ENCODE results near the gene RNF39.
A peak's percentile ranks its signal among the peaks of the same experiment; 100 is the strongest.

The RNF39 gene

DNA sequence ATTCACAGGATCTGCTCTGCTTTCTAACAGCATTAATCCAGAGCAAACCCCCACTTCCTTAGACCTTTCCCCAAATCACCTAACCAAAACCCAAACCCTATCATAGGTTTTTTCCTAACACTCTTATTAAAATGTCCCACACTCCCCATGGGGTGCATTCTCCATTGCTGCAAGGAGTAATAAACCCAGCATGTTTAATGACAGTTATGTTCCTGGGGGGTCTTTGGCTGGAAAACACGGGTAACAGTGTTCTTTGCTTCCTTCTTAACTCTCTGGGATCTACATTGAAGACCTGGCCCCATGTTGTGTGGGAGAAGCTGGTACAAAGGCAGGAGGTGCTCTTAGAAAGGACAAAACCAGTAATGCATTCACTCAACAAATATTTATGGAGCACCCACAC, 21.3 kb upstream of the RNF39 start:
- DNase-seq = no peak

DNA sequence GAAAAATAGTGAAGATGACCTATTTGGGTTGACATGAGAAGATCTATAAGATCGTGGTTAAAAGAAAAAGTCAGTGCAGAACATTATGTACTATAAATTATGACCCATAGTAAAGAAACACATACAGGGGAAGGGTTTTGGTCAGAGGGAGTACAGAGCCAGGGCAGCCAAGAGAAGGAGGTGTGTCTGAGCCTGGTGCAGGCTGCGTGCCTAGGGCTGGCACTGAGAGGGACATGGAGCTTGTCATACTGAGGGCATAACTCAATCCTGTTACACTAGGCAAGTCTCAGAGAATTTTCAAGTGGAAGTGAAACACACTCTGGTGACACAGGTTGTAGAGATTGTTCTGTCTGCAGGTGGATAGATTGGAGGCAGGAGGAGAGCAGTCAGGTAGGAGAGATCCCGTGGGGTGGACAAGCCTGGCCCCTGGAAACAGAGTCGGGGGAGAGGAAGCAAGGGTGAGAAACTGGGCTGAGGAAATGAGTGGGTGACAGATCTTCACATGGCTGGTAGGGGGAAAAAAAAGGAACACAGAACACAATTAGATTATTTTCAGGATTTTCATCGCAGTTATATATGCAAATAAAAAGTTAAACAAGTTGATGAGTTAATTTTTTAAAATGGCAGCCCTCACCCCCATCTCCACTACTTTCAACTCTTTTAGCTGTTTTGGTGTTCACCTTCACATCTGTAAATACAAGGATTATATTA, 18.5 kb upstream of the RNF39 start:
- no peak for DNase-seq

DNA sequence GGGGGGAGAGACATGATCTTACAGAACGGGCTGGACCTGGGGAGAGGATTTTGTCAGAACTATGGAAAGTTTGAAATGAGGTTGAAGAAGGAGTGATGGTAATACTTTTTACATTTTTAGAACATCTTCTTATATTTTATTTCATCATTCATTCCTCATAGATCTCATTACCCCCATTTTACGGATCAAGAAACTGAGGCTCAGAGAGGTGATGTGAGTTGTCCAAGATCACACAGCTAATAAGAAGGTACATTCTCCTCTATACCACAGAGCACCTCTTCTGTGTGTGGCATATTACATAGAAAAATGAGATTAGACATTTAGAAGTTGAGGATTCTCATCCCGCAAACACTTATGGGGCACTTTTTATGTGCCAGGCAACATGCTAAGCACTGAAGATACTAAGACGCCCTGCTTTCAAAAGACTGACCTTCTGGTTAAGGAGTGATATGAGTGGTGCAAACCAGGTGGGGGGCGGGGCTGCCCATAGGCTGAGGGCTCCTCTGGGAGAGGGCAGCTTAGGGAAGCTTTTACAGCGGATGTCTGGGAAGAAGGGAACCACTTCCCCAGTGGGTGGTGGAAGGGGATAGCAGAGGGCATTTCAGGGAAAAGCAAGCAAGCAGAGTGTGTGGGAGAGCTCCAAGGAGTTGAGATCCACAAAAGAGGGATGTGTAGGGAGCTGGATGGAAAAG, 17.4 kb upstream of the RNF39 start:
- no peak for DNase-seq

- DNase-seq = no peak
Measured at GRCh38 chr6:30091577-30092381, 16.2 kb upstream of the RNF39 start.

DNA sequence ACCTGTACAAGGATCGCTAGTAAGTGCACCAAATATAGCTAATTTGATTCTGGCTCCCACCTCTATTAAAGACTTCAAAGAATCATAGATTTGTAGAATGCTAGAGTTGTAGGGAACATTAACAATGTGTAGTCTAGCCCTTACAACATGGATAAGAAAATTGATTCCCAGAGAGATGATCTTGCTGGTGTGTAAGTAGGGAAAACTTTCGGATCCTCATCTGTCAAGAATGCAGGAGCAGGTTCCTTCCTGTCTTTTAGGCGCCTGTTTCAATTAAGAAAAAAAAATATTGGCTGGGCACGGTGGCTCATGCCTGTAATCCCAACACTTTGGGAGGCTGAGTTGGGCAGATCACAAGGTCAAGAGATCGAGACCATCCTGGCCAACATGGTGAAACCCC, 12.3 kb upstream of the RNF39 start:
- DNase-seq = no peak

- DNase-seq = no peak
Measured at GRCh38 chr6:30077218-30077617, 1.6 kb upstream of the RNF39 start.

DNA sequence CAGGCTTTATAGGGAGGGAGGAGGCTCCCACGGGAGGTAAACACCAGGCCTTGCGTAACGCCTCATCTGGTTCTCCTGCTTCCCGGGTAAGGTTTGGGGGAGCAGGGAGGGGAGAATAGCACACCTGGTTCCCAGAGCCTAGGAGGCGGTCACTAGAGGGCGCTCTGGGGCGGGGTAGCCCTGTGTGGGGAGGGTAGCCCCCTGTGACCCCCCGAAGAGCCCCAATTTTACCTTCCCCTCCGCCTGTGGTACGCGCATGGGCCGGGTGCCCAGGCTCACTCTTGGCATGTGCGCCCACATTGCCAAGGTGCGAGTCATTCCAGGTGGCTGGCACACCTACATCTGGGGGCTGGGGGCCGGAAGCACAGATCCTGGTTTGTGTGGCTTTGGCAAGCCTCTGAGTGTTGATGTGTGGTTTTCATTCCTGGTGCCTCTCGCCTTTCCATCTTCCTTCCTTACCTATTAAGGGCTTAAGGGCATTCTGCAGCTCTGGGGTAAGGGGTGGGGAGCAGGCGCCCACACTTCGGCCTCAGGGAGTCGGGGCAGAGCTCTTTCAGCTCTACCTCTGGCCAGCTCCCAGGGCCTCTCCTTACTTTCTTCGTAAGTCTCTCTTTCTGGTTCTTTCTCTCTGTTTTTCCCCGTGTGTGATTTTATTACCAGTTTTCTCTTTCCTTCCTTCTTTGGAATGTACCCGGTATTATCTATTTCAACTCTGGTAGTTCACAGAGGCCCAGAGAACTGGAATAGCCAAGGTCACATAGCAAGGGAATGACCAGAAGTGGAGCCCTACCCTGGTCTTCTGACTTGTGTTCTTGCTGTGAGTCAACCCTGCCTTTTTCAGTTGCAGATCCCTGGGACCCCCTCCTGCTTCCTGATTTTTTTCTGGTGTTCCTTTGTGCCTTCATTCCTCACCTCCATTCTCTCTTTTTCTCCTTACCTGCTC, 492 bp upstream of the RNF39 start:
- no peak for DNase-seq

DNA sequence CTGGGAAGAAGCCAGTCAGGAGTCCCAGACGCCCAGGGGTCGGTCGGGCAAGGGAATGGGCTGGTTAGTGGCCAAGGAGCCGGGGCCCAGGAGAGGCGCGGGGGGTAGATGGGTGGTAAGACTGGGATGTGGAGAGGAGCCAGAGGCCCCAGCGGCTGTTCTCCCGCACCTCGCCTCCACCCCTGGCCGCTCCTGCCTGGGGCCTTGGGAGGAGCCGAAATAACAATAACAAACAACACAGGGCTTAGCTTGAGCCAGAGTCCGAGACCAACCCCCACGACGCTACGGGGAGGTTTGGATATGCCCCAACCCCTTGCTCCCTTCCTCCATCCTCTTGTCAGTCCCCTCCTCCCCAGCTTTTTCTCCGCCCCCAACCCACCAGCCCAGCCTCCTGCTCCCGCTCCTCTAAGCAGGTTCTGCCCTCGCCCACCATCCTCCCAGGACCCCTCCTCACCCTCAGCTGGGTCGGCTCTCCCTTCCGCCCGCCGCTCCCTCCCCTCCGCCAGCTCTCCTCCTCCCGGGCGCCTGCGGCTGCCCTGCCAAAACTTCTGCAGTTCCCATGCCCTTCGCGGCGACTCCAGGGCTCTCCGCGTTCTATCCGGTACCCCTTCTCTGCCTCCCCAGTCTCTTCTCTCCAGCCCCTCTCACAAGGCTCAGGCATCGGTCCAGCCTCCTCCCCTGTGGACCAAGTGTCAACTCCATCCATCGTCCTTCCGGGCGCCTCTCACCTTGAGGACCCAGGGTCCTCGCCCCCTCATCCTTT, 1.1 kb downstream of the RNF39 start:
- no peak for DNase-seq

- no peak for DNase-seq
Measured at GRCh38 chr6:30073489-30074235, 1.9 kb downstream of the RNF39 start.

DNA sequence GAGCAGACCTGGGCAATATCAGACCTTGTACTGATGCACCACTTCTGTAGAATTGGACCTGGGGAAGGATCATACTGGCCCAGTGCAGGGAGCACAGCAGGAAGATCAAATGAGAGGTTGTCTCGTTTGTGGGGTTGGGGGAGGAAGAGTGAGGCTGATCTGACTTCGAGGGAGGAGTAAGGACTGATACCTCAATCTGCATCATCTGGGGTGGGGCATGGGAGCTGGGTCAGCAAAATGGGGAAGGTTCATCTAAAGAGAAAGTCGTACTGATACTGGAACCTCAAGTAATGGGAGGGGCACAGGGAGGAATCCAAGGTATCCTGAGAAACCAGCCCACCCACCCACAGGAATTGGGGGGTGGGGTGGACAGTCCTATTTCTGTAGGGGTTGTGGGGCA, 3.7 kb downstream of the RNF39 start:
- DNase-seq = no peak

DNA sequence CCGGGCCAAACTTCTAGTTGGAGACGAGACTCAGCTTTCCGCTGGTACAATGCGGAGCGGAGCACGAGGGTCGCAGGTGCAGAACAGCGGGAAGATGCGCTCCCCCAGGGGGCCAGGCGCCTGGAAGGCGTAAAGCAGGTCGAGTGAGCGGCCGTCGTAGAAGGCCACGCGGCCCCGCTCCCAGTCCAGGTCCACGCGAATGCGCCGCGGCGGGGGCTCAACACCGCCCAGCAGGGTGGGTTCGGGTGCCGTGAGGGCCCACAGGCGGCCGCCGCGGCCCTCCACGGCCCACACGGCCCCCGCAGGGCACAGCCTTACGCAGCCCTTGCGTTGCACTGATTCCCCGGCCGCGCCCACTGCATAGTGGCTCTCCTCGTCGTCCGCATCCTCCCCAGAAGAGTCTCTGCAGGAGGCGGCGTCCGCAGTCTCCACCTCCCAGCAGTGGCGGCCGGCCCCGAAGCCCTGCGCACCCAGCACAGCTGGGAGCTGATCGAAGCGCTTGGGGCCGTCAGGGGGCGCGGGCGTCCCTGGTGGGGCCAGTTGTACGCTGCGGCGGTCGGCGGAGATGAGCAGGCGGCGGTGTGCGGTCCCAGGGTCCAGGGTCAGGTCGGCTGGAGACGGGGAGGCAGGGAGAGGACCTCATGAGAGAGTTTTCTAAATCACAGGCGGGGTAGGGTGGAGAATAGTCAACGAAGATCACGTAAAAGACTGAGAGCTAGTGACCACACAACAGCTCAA, 4.3 kb downstream of the RNF39 start:
- DNase-seq = no peak

DNA sequence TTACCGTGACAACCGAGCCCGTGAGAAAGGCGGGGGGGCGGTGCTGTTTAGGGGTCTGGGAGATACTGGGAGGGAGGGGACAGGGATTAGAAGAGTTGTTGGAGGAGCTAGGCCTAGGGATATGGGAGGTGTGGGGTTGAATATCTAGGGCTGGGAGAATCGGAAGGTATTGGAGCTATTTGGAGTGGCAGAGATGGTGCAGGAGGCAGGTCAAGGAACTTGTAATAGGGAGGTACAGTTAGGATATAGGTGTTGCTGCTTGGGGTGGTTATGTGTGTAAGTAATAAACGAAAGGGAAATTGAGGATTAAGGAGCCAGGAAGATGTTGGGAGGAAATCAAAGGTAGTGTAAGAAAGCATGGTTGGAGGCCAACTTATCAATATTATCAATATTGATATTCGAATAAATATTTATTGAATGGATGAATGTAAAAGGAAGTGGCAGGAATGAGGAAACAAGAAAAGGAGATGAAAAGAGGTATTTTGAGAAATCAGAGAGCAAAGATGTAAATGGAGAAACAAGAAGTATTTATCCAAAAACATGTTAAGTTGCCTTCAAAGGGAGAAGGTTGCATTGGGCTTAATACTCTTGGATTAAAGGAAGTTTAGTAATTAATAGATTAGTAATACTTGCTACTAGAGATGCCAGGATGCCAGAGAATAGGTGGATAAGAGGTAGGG, 8.0 kb downstream of the RNF39 start:
- DNase-seq = no peak

- DNase-seq = peak; percentile 99
Measured at GRCh38 chr6:30066577-30067459, 8.8 kb downstream of the RNF39 start, which contains the start of gene PPP1R11. Gene PPP1R11, plus strand, starts transcription at chr6:30067198. Its CDS starts 213 bp downstream, at chr6:30067411.

DNA sequence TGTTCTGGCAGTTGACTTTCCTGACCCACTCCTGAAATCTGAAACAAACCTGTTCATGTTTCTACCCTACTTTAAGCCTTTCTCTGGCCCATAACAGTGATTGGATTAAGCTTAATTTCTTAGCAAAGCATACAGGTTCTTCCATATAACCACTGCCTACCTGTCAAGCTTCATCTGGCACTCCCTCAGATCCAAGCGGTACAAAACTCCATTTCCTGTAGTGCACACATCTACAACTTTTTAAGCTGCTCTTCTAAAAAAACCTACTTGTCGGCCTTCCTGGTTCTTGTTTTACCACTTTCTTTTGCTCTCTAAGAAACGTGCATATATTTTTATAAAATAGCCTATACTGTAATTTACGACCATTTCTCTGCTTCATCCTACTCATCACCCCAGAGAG, 9.5 kb downstream of the RNF39 start:
- DNase-seq = no peak

GRCh38 chr6:30063315-30063714, 12.3 kb downstream of the RNF39 start:
- DNase-seq = no peak

DNA sequence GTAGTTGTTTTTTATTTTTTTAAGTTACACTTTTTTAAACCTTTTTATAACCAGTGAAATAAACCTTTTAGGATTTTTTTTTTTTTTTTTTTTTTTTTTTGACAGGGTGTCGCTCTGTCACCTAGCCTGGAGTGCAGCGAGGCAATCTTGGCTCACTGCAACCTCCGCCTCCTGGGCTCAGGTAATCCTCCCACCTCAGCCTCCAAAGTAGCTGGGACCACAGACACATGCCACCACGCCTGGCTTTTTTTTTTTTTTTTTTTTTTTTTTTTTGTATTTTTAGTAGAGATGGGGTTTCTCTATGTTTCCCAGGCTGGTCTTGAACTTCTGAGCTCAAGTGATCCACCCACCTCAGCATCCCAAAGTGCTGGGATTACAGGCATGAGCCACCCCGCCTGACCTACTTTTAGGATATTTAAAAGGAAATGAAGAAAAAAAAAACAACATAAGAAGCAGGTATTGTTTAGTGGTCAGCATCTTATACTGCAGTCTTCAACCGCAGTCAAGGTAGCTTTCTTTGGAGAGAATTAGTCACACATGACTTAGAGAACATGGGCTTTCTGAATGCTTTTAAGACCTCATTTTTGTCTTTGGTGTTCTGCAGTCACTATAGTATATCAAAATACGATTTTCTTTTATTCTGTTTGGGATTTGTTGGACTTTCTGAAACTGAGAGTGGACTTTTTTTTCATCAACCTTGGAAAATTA, 12.9 kb downstream of the RNF39 start:
- DNase-seq = no peak

GRCh38 chr6:30061858-30062458, 13.6 kb downstream of the RNF39 start:
- DNase-seq = no peak
